H9 (cell line): Measurements from ENCODE around the gene PIAS1. TPM values are rescaled to one million over a fixed set of nuclear protein-coding genes. Genes with fewer than 3 reads are reported as not detected.

Experiments used
- DNase-seq: peaks from one replicate; pipeline ENCODE4 v3.0.0-alpha.2; 2017
- H2AFZ ChIP-seq: one replicate; pipeline ENCODE4 v1.6.1; 2013; ENCODE audit warnings: mild to moderate bottlenecking, low read length, control low read depth, moderate library complexity
- H2AK5ac ChIP-seq: 2 replicates; pipeline ENCODE4 v1.6.1; 2013; ENCODE audit warnings: low read length, control low read depth, mixed read lengths; ENCODE audit not compliant: insufficient read length
- H2BK120ac ChIP-seq: one replicate; pipeline ENCODE4 v1.6.1; 2013; ENCODE audit warnings: low read depth, mild to moderate bottlenecking, low read length, control low read depth, inconsistent platforms; ENCODE audit not compliant: poor library complexity, severe bottlenecking
- H2BK12ac ChIP-seq: 2 replicates; pipeline ENCODE4 v1.6.1; 2013; ENCODE audit warnings: low read length, control low read depth, mixed read lengths, low read depth; ENCODE audit not compliant: insufficient read length
- H2BK15ac ChIP-seq: 2 replicates; pipeline ENCODE4 v1.6.1; 2013; ENCODE audit warnings: low read depth, low read length, control low read depth
- H2BK20ac ChIP-seq: one replicate; pipeline ENCODE4 v1.6.1; 2013; ENCODE audit warnings: low read depth, mild to moderate bottlenecking, low read length, control low read depth, inconsistent platforms; ENCODE audit not compliant: poor library complexity, severe bottlenecking
- H2BK5ac ChIP-seq: 2 replicates; pipeline ENCODE4 v1.6.1; 2013; ENCODE audit warnings: low read length, control low read depth, mixed read lengths; ENCODE audit not compliant: insufficient read length
- H3K14ac ChIP-seq: 2 replicates; pipeline ENCODE4 v1.6.1; 2013; ENCODE audit warnings: low read length, control low read depth; ENCODE audit not compliant: insufficient read depth
- H3K18ac ChIP-seq: 2 replicates; pipeline ENCODE4 v1.6.1; 2013; ENCODE audit warnings: low read depth, mild to moderate bottlenecking, mixed read lengths, low read length, control low read depth; ENCODE audit not compliant: insufficient read length
- H3K23ac ChIP-seq: 2 replicates; pipeline ENCODE4 v1.6.1; 2013; ENCODE audit warnings: low read length, control low read depth, mixed read lengths, low read depth; ENCODE audit not compliant: insufficient read length
- H3K23me2 ChIP-seq: 2 replicates; pipeline ENCODE4 v1.6.1; 2013; ENCODE audit warnings: low read depth, mild to moderate bottlenecking, mixed read lengths, low read length, control low read depth; ENCODE audit not compliant: insufficient read length, poor library complexity, severe bottlenecking
- H3K27ac ChIP-seq: 2 replicates; pipeline ENCODE4 v1.5.1; 2013; ENCODE audit warnings: low read length, control low read depth, mixed read lengths, low read depth; ENCODE audit not compliant: insufficient read length
- H3K27me3 ChIP-seq: 2 replicates; pipeline ENCODE4 v1.6.1; 2013; ENCODE audit warnings: low read length, control low read depth, inconsistent platforms; ENCODE audit not compliant: insufficient read depth
- H3K4ac ChIP-seq: 2 replicates; pipeline ENCODE4 v1.6.1; 2013; ENCODE audit warnings: low read depth, mild to moderate bottlenecking, control low read depth, inconsistent platforms, low read length, moderate library complexity
- H3K4me1 ChIP-seq: 2 replicates; pipeline ENCODE4 v1.6.1; 2013; ENCODE audit warnings: low read length, control low read depth, inconsistent platforms; ENCODE audit not compliant: insufficient read depth
- H3K4me2 ChIP-seq: 2 replicates; pipeline ENCODE4 v1.6.1; 2013; ENCODE audit warnings: low read length, control low read depth, mixed read lengths; ENCODE audit not compliant: insufficient read length, insufficient read depth
- H3K56ac ChIP-seq: 2 replicates; pipeline ENCODE4 v1.6.1; 2013; ENCODE audit warnings: low read depth, mild to moderate bottlenecking, mixed read lengths, low read length, control low read depth; ENCODE audit not compliant: insufficient read length
- H3K79me1 ChIP-seq: 2 replicates; pipeline ENCODE4 v1.6.1; 2013; ENCODE audit warnings: low read depth, mild to moderate bottlenecking, moderate library complexity, low read length, control low read depth, inconsistent platforms; ENCODE audit not compliant: insufficient read depth, poor library complexity, severe bottlenecking
- H3K79me2 ChIP-seq: 2 replicates; pipeline ENCODE4 v1.6.1; 2013; ENCODE audit warnings: low read length, control low read depth, inconsistent platforms; ENCODE audit not compliant: insufficient read depth
- H3K9ac ChIP-seq: 2 replicates; pipeline ENCODE4 v1.6.1; 2013; ENCODE audit warnings: low read length, control low read depth, mixed read lengths; ENCODE audit not compliant: insufficient read length; ENCODE audit errors: extremely low read depth
- H3K9me3 ChIP-seq: one replicate; pipeline ENCODE4 v1.6.1; 2013; ENCODE audit warnings: low read depth, low read length, inconsistent platforms; ENCODE audit not compliant: control insufficient read depth
- H3T11ph ChIP-seq: one replicate; pipeline ENCODE4 v1.6.1; 2013; ENCODE audit warnings: mild to moderate bottlenecking, low read length, control low read depth, inconsistent platforms
- H4K20me1 ChIP-seq: one replicate; pipeline ENCODE4 v1.6.1; 2013; ENCODE audit not compliant: control insufficient read depth, insufficient read length, insufficient read depth
- H4K5ac ChIP-seq: 2 replicates; pipeline ENCODE4 v1.6.1; 2013; ENCODE audit warnings: low read depth, mild to moderate bottlenecking, mixed read lengths, low read length, control low read depth; ENCODE audit not compliant: insufficient read length
- H4K8ac ChIP-seq: replicated peaks from 2 replicates; pipeline ENCODE4 v1.6.1; 2013; ENCODE audit warnings: low read length, control low read depth, mixed read lengths, low read depth; ENCODE audit not compliant: insufficient read length
- H4K91ac ChIP-seq: 2 replicates; pipeline ENCODE4 v1.6.1; 2013; ENCODE audit warnings: low read depth, mild to moderate bottlenecking, moderate library complexity, mixed read lengths, low read length, control low read depth; ENCODE audit not compliant: insufficient read length
- H3K27ac Mint-ChIP-seq, 3 experiments: 2 replicates in 2 of 3; 3 replicates in 1 of 3; pipeline ENCODE4 v1.8.0; 2020 to 2021; ENCODE audit warnings: mixed read lengths in 3 of 3, mild to moderate bottlenecking in 1 of 3, moderate library complexity in 1 of 3
- H3K27me3 Mint-ChIP-seq: 2 replicates; pipeline ENCODE4 v1.8.0; 2021; ENCODE audit warnings: low read depth, mild to moderate bottlenecking, moderate library complexity, mixed read lengths
- H3K36me3 Mint-ChIP-seq, 3 experiments: 2 replicates in 2 of 3; 3 replicates in 1 of 3; pipeline ENCODE4 v1.8.0; 2020 to 2021; ENCODE audit warnings: low read depth in 3 of 3, mixed read lengths in 3 of 3; ENCODE audit not compliant: insufficient read depth in 1 of 3
- H3K4me1 Mint-ChIP-seq, 2 experiments: 2 replicates each; pipeline ENCODE4 v1.8.0; 2020; ENCODE audit warnings: mixed read lengths in 2 of 2
- H3K4me3 Mint-ChIP-seq, 2 experiments: 2 replicates in 1 of 2; 3 replicates in 1 of 2; pipeline ENCODE4 v1.8.0; 2020 to 2021; ENCODE audit warnings: mild to moderate bottlenecking in 2 of 2, mixed read lengths in 2 of 2, moderate library complexity in 1 of 2
- H3K9me3 Mint-ChIP-seq, 2 experiments: 2 replicates in 1 of 2; 3 replicates in 1 of 2; pipeline ENCODE4 v1.8.0; 2020; ENCODE audit warnings: mild to moderate bottlenecking in 2 of 2, mixed read lengths in 2 of 2, moderate library complexity in 1 of 2
- WGBS: extraction: QIAGEN DNeasy Blood & Tissue Kit; methylation state at CpG from one replicate; pipeline ENCODE4 v1.1.7; 2013; ENCODE audit warnings: missing lambda C conversion rate, low lambda C conversion rate, mixed read lengths; ENCODE audit not compliant: insufficient read length; ENCODE audit errors: extremely low coverage; 5-methylcytosine and 5-hydroxymethylcytosine counted together
- total RNA-seq: library from RNA; stranded (reverse); gene quantifications from 2 replicates; pipeline ENCODE4 v1.2.1, GENCODE V29; 2021
- TF ChIP-seq, protein P1 (sequence below): fragments of 200-600 bp; sonication (generic); conservative IDR thresholded peaks from 3 replicates; pipeline ENCODE4 v1.8.0; 2021; ENCODE audit warnings: antibody characterized with exemption, mild to moderate bottlenecking

The PIAS1 gene
- total RNA-seq, 1 experiment from 2014 or later, result 31.1 TPM

- H3K23ac ChIP-seq, result no peak overlapping the region
- H2BK20ac ChIP-seq, result no peak overlapping the region
- no peaks in the 10 kb centered on the region for H3K79me2 ChIP-seq
- no peak for DNase-seq
- H3K9ac ChIP-seq, result no peak overlapping the region
- H2AK5ac ChIP-seq, result no peak overlapping the region
- H3K4me3 Mint-ChIP-seq, result no peak overlapping the region
- H3K23me2 ChIP-seq, result no peaks in the 10 kb centered on the region
- no peaks in the 10 kb centered on the region for H3K9me3 Mint-ChIP-seq
- H4K91ac ChIP-seq, result no peak overlapping the region
- H4K20me1 ChIP-seq, result no peaks in the 10 kb centered on the region
- no CpG with 5 or more reads among the region's 1 CpG for WGBS
- no peak overlapping the region for H2BK15ac ChIP-seq
- no peak overlapping the region for H3T11ph ChIP-seq
- no peaks in the 10 kb centered on the region for H3K4me1 ChIP-seq
- H3K4ac ChIP-seq, result no peak overlapping the region
- H3K36me3 Mint-ChIP-seq, result peaks cover 3 to 11% (median 8%) of the 10 kb centered on the region in 3 experiments; a peak in 5 of 7 replicates
- H3K27me3 ChIP-seq, result no peaks in the 10 kb centered on the region
- no peak overlapping the region for H3K27ac Mint-ChIP-seq
- no peak overlapping the region for H3K27ac ChIP-seq
- no peak overlapping the region for H3K18ac ChIP-seq
- H3K27me3 Mint-ChIP-seq, result no peaks in the 10 kb centered on the region
- no peak overlapping the region for H3K4me2 ChIP-seq
- H4K5ac ChIP-seq, result no peak overlapping the region
- H2AFZ ChIP-seq, result no peak overlapping the region
- no peaks in the 10 kb centered on the region for H3K9me3 ChIP-seq
- H2BK5ac ChIP-seq, result no peak overlapping the region
- peaks cover 4 to 7% of the 10 kb centered on the region in 2 experiments for H3K4me1 Mint-ChIP-seq
- H2BK120ac ChIP-seq, result no peak overlapping the region
- no peak overlapping the region for H4K8ac ChIP-seq
- no peak overlapping the region for H3K14ac ChIP-seq
- H3K79me1 ChIP-seq, result no peaks in the 10 kb centered on the region
- no peak overlapping the region for H2BK12ac ChIP-seq
- H3K56ac ChIP-seq, result no peak overlapping the region
- TF ChIP-seq, protein P1, sequence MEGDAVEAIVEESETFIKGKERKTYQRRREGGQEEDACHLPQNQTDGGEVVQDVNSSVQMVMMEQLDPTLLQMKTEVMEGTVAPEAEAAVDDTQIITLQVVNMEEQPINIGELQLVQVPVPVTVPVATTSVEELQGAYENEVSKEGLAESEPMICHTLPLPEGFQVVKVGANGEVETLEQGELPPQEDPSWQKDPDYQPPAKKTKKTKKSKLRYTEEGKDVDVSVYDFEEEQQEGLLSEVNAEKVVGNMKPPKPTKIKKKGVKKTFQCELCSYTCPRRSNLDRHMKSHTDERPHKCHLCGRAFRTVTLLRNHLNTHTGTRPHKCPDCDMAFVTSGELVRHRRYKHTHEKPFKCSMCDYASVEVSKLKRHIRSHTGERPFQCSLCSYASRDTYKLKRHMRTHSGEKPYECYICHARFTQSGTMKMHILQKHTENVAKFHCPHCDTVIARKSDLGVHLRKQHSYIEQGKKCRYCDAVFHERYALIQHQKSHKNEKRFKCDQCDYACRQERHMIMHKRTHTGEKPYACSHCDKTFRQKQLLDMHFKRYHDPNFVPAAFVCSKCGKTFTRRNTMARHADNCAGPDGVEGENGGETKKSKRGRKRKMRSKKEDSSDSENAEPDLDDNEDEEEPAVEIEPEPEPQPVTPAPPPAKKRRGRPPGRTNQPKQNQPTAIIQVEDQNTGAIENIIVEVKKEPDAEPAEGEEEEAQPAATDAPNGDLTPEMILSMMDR, result no peak
Measured at GRCh38 chr15:68151277-68151676, 97.2 kb downstream of the PIAS1 start.
